Vagina (tissue), 2 donors: ENCODE results near the gene LENG8. TPM values are rescaled to one million over a fixed set of nuclear protein-coding genes. Genes with fewer than 3 reads are reported as not detected.
"Not testable (repeated sequence)": the region's sequence is repeated elsewhere in the genome, so short reads cannot be mapped to it uniquely, and the experiment has no call there.

Experiments used
- DNase-seq, 2 donors: peaks; one replicate each; pipeline ENCODE4 v3.0.0-alpha.2; 2017; ENCODE audit errors: extremely low spot score in 2 of 2
- H3K27ac ChIP-seq: fragments of 200-600 bp; sonication (generic); one replicate; pipeline ENCODE4 v1.5.1; 2019
- H3K27me3 ChIP-seq: fragments of 200-600 bp; sonication (generic); one replicate; pipeline ENCODE4 v1.5.1; 2019
- H3K36me3 ChIP-seq, 2 donors: fragments of 200-600 bp; sonication (generic); one replicate each; pipeline ENCODE4 v1.5.1; 2017 to 2019
- H3K4me1 ChIP-seq: fragments of 200-600 bp; sonication (generic); one replicate; pipeline ENCODE4 v1.5.1; 2019
- H3K4me3 ChIP-seq, 2 donors: fragments of 200-600 bp; sonication (generic); 1 replicate in 1 of 2; 2 replicates in 1 of 2; pipeline ENCODE4 v1.5.1; 2016 to 2019
- H3K9me3 ChIP-seq: fragments of 200-600 bp; sonication (generic); one replicate; pipeline ENCODE4 v1.5.1; 2019
- POLR2A ChIP-seq, 2 donors: fragments of 450-650 bp; IDR thresholded peaks; one replicate each; pipeline ENCODE4 v1.6.1; 2017; ENCODE audit warnings: antibody characterized with exemption in 2 of 2, mild to moderate bottlenecking in 2 of 2, moderate library complexity in 2 of 2
- POLR2AphosphoS5 ChIP-seq, 2 donors: sonication (generic); formaldehyde crosslinking; IDR thresholded peaks; one replicate each; pipeline ENCODE4 v1.9.0; 2017; ENCODE audit warnings: antibody characterized with exemption in 2 of 2, mild to moderate bottlenecking in 2 of 2, low read depth in 1 of 2; ENCODE audit not compliant: insufficient read depth in 1 of 2
- intact Hi-C: fragments of 100-400 bp; cut with DNase I; formaldehyde crosslinking; loops from one replicate; pipeline ENCODE4 v1.15.1; 2023
- small RNA-seq: library from RNA; depleted of rRNA; stranded (forward); fragments of <200 nt; gene quantifications from one replicate; pipeline ENCODE3, GENCODE V24; 2016
- total RNA-seq: library from RNA; depleted of rRNA; stranded (reverse); fragments of >200 nt; gene quantifications from one replicate; pipeline ENCODE4 v1.2.3, GENCODE V29; 2016
- TF ChIP-seq, protein P1 (sequence below), 3 experiments: fragments of 450-650 bp in 2 of 3; fragments of 200-600 bp in 1 of 3; sonication (generic) in 1 of 3; IDR thresholded peaks; one replicate each; pipeline ENCODE4 v1.5.1; 2017 to 2019; ENCODE audit warnings: antibody characterized with exemption in 3 of 3, mild to moderate bottlenecking in 2 of 3, moderate library complexity in 2 of 3

LENG8 gene
- total RNA-seq, 1 donor from 2014 or later, result 129 TPM

DNA sequence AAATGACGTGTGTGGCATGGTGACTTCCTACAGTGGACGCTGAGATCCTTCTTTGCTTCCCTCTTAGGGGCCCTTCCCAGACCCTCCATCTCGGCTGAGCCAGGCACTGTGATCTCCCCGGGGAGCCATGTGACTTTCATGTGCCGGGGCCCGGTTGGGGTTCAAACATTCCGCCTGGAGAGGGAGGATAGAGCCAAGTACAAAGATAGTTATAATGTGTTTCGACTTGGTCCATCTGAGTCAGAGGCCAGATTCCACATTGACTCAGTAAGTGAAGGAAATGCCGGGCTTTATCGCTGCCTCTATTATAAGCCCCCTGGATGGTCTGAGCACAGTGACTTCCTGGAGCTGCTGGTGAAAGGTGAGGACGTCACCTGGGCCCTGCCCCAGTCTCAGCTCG lies 58.8 kb downstream of the LENG8 start:
- no peak for DNase-seq
- intact Hi-C loops, result no loop called here
- H3K27me3 ChIP-seq, result no peaks in the 10 kb centered on the region
- no peak overlapping the region for H3K27ac ChIP-seq
- H3K4me1 ChIP-seq, result no peaks in the 10 kb centered on the region
- H3K36me3 ChIP-seq, result no peaks in the 10 kb centered on the region
- H3K9me3 ChIP-seq, result no peaks in the 10 kb centered on the region
- no peak overlapping the region for H3K4me3 ChIP-seq
- TF ChIP-seq POLR2AphosphoS5 (IDR thresholded peaks at IDR 0.05; ENCODE audit: insufficient read depth in 1 of 2, low read depth in 1 of 2) (no peak), POLR2A (IDR thresholded peaks at IDR 0.05) (no peak)
- TF ChIP-seq, protein P1, sequence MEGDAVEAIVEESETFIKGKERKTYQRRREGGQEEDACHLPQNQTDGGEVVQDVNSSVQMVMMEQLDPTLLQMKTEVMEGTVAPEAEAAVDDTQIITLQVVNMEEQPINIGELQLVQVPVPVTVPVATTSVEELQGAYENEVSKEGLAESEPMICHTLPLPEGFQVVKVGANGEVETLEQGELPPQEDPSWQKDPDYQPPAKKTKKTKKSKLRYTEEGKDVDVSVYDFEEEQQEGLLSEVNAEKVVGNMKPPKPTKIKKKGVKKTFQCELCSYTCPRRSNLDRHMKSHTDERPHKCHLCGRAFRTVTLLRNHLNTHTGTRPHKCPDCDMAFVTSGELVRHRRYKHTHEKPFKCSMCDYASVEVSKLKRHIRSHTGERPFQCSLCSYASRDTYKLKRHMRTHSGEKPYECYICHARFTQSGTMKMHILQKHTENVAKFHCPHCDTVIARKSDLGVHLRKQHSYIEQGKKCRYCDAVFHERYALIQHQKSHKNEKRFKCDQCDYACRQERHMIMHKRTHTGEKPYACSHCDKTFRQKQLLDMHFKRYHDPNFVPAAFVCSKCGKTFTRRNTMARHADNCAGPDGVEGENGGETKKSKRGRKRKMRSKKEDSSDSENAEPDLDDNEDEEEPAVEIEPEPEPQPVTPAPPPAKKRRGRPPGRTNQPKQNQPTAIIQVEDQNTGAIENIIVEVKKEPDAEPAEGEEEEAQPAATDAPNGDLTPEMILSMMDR (IDR thresholded peaks at IDR 0.05), result no peak

DNA sequence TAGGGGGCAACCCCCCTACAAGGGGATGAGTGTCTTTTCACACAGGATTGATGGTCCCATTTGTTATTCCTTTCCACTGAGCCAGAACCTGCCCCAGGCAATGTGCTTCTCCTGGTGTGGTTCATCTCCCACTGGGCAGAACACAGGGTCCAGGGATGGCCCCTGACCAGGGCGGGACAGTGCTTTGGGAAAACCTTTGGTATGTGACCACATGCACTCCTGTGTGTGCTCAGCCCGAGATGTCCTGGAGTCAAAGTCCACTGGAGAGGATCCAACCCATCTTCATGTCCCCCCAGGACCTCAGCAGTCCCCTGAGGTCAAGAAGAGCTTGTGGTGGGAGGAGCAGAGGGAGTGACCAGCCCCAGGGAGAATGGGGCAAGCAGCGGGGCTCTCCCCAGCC lies 59.5 kb downstream of the LENG8 start:
- H3K27me3 ChIP-seq, H3K36me3 ChIP-seq, DNase-seq, H3K27ac ChIP-seq, H3K4me1 ChIP-seq, intact Hi-C loops, H3K4me3 ChIP-seq, H3K9me3 ChIP-seq: not testable (repeated sequence)

DNA sequence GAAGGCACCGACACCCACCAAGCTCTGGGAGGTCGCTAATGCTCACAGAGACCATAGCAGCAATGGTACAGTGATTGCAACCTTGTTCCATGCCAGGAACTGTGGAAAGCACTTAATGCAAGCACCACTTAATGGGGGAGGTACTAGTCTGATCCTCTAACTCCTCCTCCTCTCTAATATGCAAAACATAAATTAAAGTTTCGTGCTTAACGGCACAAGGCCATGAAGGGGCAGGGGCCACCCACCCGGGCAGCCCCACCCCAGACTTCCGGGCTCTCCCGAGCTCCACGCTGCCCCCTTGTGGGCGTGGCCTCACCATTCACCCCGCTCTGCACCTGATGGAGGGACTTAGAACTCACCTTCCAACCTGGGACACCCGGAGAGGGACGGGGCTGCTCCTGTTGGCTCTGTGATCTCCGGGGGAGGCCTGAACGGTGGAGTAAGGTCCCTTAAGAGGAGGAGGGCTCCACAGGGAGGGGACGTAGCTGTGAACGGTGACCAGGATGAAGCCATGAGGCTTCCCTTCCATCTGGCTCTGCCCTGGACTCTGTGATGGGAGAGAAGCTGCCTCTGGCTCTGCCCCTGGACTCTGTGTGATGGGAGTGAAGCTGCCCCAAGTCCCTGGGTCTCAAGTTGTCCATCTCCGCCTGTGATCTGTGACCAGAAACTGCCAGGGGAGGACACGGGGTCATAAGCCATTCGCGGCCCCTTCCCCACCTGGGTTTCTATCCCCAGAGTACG lies 60.4 kb downstream of the LENG8 start:
- H3K27ac ChIP-seq, H3K9me3 ChIP-seq, H3K27me3 ChIP-seq, H3K4me1 ChIP-seq, H3K36me3 ChIP-seq, intact Hi-C loops, H3K4me3 ChIP-seq, DNase-seq: not testable (repeated sequence)

Small RNAs within 50 kb of the gene (small RNA-seq; reads per million reads assigned to genes)
- gene AC245884.3, result not detected

Other genes with a start within 250 kb of the LENG8 start
- gene RPS9, start 248.3 kb upstream of the LENG8 start, total RNA-seq, result 1,892 TPM
- gene LILRB3, start 226.2 kb upstream of the LENG8 start, total RNA-seq, result 20.4 TPM
- 1.5 TPM for gene LILRA6, start 206.4 kb upstream of the LENG8 start, total RNA-seq
- 12.3 TPM for gene LILRB5, start 191.9 kb upstream of the LENG8 start, total RNA-seq
- gene LILRB2, start 168.1 kb upstream of the LENG8 start, total RNA-seq, result 2.0 TPM
- 2.9 TPM for gene LILRA5, start 136.0 kb upstream of the LENG8 start, total RNA-seq
- gene LILRA4, start 110.0 kb upstream of the LENG8 start, total RNA-seq, result not detected
- 8.8 TPM for gene LAIR1, start 84.3 kb upstream of the LENG8 start, total RNA-seq
- 5.9 TPM for gene TTYH1, start 33.7 kb upstream of the LENG8 start, total RNA-seq
- gene LENG9, start 14.6 kb downstream of the LENG8 start, total RNA-seq, result 10.3 TPM
- 33.4 TPM for gene CDC42EP5, start 24.1 kb downstream of the LENG8 start, total RNA-seq
- gene LAIR2, start 53.6 kb downstream of the LENG8 start, total RNA-seq, result not detected
- not detected for gene LILRA2, start 124.6 kb downstream of the LENG8 start, total RNA-seq
- 1.7 TPM for gene LILRA1, start 144.4 kb downstream of the LENG8 start, total RNA-seq
- gene LILRB1, start 181.3 kb downstream of the LENG8 start, total RNA-seq, result 2.2 TPM
- 2.9 TPM for gene LILRB4, start 213.8 kb downstream of the LENG8 start, total RNA-seq